ENCODE results near the gene BCOR. TPM values are rescaled to one million over a fixed set of nuclear protein-coding genes. Genes with fewer than 3 reads are reported as not detected.

BCOR gene
- total RNA-seq, 3 donors from 2014 or later = 11.7 to 28.1 (median 27.9) TPM

DNA sequence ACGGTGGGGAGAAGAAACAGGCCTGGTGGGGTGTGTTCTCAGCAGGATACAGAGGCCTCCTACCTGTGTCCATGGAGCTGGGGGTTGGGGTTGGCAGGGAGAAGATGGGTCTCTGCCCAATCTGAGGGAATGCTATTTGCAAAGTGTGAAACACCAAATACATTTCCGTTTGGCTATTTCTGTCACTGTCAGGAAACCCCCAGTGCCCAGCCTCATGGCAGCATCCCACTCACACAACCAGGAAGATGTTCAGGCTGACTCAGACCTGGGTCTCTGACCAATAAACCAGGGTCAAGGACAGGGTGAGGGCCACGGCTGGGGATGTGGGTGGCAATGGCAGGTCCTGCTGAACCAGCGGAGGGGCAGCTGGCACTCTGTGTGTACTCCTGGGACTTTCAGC lies 41.3 kb downstream of the BCOR start:
- no peaks in the 10 kb centered on the region for H3K36me3 ChIP-seq
- H3K4me1 ChIP-seq = no peaks in the 10 kb centered on the region
- no peak for DNase-seq (ENCODE audit: low spot score in 2 of 2)
- H3K4me3 ChIP-seq = no peak overlapping the region
- H3K9me3 ChIP-seq = peaks cover 10 to 21% of the 10 kb centered on the region in 2 donors
- no peak for TF ChIP-seq POLR2AphosphoS5 (IDR thresholded peaks at IDR 0.05)
- H3K27me3 ChIP-seq = peaks cover 0 to 4% of the 10 kb centered on the region in 2 donors
- intact Hi-C loops (cut with DNase I; ENCODE audit: low total_unique reads) = no loop called here
- H3K27ac ChIP-seq = no peak overlapping the region

DNA sequence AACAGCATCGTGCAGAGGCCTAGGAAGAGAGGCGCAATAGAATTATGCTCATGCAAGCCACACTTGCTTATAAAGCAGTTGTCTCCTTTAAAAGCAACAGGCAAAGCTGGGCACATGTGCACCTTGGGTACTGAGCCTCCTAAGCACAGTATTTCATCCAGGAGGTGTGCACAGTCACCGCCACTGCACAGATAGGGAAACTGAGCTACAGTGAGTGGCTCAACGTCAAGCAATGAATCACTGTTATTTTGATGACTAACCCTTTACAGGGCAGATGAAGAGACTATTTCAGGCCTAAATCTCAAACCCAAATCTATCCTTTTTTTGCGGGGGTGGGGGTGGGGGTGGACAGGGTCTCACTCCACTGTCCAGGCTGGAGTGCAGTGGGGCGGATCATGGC lies 42.3 kb downstream of the BCOR start:
- no peak overlapping the region for H3K27ac ChIP-seq
- no peak overlapping the region for H3K4me3 ChIP-seq
- DNase-seq (ENCODE audit: low spot score in 2 of 2) = no peak
- H3K27me3 ChIP-seq = peaks cover 0 to 4% of the 10 kb centered on the region in 2 donors
- no peak for TF ChIP-seq POLR2A (IDR thresholded peaks at IDR 0.05)
- TF ChIP-seq, protein P1, sequence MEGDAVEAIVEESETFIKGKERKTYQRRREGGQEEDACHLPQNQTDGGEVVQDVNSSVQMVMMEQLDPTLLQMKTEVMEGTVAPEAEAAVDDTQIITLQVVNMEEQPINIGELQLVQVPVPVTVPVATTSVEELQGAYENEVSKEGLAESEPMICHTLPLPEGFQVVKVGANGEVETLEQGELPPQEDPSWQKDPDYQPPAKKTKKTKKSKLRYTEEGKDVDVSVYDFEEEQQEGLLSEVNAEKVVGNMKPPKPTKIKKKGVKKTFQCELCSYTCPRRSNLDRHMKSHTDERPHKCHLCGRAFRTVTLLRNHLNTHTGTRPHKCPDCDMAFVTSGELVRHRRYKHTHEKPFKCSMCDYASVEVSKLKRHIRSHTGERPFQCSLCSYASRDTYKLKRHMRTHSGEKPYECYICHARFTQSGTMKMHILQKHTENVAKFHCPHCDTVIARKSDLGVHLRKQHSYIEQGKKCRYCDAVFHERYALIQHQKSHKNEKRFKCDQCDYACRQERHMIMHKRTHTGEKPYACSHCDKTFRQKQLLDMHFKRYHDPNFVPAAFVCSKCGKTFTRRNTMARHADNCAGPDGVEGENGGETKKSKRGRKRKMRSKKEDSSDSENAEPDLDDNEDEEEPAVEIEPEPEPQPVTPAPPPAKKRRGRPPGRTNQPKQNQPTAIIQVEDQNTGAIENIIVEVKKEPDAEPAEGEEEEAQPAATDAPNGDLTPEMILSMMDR (IDR thresholded peaks at IDR 0.05) = no peak
- TF ChIP-seq POLR2AphosphoS5 (IDR thresholded peaks at IDR 0.05) = no peak
- intact Hi-C loops (cut with DNase I; ENCODE audit: low total_unique reads) = no loop called here
- H3K9me3 ChIP-seq = peaks cover 14 to 29% of the 10 kb centered on the region in 2 donors
- H3K4me1 ChIP-seq = no peaks in the 10 kb centered on the region
- H3K36me3 ChIP-seq = peaks cover 1% of the 10 kb centered on the region

DNA sequence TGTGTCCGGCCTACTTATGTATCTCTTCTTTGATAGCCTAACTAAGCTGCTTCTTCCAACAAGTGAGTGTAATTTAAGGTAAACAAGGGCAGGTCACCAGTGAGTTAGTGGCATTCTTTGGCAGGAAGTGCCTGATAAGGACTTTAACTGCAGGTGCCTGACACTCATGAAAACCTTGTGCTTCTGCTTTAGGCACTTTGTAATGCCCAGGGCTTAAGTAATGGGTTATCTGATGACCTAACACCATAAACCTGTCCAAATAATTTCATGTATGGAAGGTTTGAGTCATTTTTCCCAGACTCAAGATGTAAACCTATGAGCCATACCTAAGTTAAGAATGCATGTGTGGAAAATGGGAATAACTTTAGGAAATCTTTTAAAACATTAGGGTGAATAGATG lies 43.0 kb downstream of the BCOR start:
- TF ChIP-seq POLR2A (IDR thresholded peaks at IDR 0.05) = no peak
- TF ChIP-seq POLR2AphosphoS5 (IDR thresholded peaks at IDR 0.05) = no peak
- TF ChIP-seq, protein P1 (IDR thresholded peaks at IDR 0.05) = no peak
- intact Hi-C loops (cut with DNase I; ENCODE audit: low total_unique reads) = no loop called here
- no peak overlapping the region for H3K27ac ChIP-seq
- H3K27me3 ChIP-seq = peaks cover 0 to 4% of the 10 kb centered on the region in 2 donors
- no peak overlapping the region for H3K4me3 ChIP-seq
- no peaks in the 10 kb centered on the region for H3K4me1 ChIP-seq
- peaks cover 21 to 36% of the 10 kb centered on the region in 2 donors for H3K9me3 ChIP-seq
- no peak for DNase-seq (ENCODE audit: low spot score in 2 of 2)
- peaks cover 4% of the 10 kb centered on the region for H3K36me3 ChIP-seq

DNA sequence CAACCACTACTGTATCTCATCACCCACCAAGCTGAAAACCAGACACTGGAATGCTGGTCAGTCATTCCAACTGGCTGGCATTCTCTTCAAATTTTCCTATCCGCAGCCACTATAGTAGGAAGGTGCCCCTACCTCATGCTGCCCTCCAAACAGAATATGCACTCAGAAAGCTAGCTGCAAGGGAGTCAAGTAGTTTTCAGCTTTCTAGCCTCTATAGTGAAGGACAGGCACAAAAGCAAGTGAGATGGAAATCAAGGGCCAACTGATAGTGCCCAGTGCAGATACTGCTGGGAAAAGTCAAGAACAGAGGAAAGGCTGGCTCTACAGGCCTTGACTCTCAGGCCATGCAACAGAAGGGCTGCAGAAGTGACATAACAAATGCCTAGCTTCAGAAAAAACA lies 47.2 kb downstream of the BCOR start:
- DNase-seq (ENCODE audit: low spot score in 2 of 2) = no peak
- Histone ChIP-seq H3K27me3 (no peaks in the 10 kb centered on the region), H3K36me3 (peaks cover 4% of the 10 kb centered on the region), H3K4me1 (no peaks in the 10 kb centered on the region), H3K27ac (no peak overlapping the region), H3K9me3 (peaks cover 44 to 63% of the 10 kb centered on the region in 2 donors), H3K4me3 (no peak overlapping the region)
- intact Hi-C loops (cut with DNase I; ENCODE audit: low total_unique reads) = no loop called here
- TF ChIP-seq POLR2A (IDR thresholded peaks at IDR 0.05) (no peak), POLR2AphosphoS5 (IDR thresholded peaks at IDR 0.05) (no peak)
- TF ChIP-seq, protein P1 (IDR thresholded peaks at IDR 0.05) = no peak

DNA sequence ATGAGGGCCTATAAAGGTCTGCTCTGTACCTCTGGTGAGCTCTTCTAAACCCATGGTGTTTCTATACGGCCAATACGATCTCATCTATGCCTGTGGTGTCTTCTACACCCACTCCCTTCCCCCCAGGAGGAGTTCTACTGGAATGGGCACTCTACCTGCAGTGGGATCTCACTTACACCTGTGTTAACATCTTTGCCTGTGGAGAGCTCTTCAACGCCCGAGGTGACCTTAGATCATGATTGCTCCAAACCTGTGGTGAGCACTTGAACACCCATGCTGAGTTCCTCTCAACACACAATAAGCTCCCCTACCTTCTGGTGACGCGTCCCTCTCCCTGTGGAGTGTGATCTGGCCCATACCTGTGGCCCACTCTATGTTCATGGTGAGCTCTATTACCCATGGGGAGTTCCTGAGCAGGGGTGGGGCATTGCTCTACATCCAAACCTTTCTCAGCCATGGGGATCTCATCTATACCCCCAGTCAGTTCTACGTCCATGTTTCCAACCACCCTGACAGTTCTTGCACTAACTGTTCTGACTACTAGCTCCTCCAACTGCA lies 48.6 kb downstream of the BCOR start:
- Histone ChIP-seq H3K27me3 (no peaks in the 10 kb centered on the region), H3K4me3 (no peak overlapping the region), H3K9me3 (peaks cover 44 to 69% of the 10 kb centered on the region in 2 donors), H3K4me1 (no peaks in the 10 kb centered on the region), H3K27ac (no peak overlapping the region), H3K36me3 (peaks cover 4% of the 10 kb centered on the region)
- no peak for DNase-seq (ENCODE audit: low spot score in 2 of 2)
- intact Hi-C loops (cut with DNase I; ENCODE audit: low total_unique reads) = no loop called here
- TF ChIP-seq POLR2AphosphoS5 (IDR thresholded peaks at IDR 0.05) (no peak), POLR2A (IDR thresholded peaks at IDR 0.05) (no peak)
- TF ChIP-seq, protein P1 (IDR thresholded peaks at IDR 0.05) = no peak

All from breast epithelium (tissue), 4 donors.